BLaER1 treated with 17β-estradiol and CSF1 and Interleukin-3, amounts not matched to agents 10 nM and 100 nM (cell line): Measurements from ENCODE around the gene DDX39B.
"Not testable (repeated sequence)": the region's sequence is repeated elsewhere in the genome, so short reads cannot be mapped to it uniquely, and the experiment has no call there.

Experiments used
- H3K27ac ChIP-seq, 11 experiments: shearing (Covaris generic); formaldehyde crosslinking; 2 replicates each; pipeline ENCODE4 v1.8.1; 2022
- H3K27me3 ChIP-seq, 11 experiments: shearing (Covaris generic); formaldehyde crosslinking; 2 replicates each; pipeline ENCODE4 v1.8.1; 2022
- H3K36me3 ChIP-seq, 11 experiments: shearing (Covaris generic); formaldehyde crosslinking; 2 replicates each; pipeline ENCODE4 v1.8.1; 2022
- H3K4me1 ChIP-seq, 10 experiments: shearing (Covaris generic); formaldehyde crosslinking; 2 replicates each; pipeline ENCODE4 v1.8.1; 2022
- H3K4me2 ChIP-seq, 11 experiments: shearing (Covaris generic); formaldehyde crosslinking; 2 replicates each; pipeline ENCODE4 v1.8.1; 2022
- H3K4me3 ChIP-seq, 10 experiments: shearing (Covaris generic); formaldehyde crosslinking; 2 replicates each; pipeline ENCODE4 v1.8.1; 2022
- H3K9ac ChIP-seq, 11 experiments: shearing (Covaris generic); formaldehyde crosslinking; 2 replicates each; pipeline ENCODE4 v1.8.1; 2022
- H3K9me3 ChIP-seq, 11 experiments: shearing (Covaris generic); formaldehyde crosslinking; replicated peaks in 1 of 11; 2 replicates each; pipeline ENCODE4 v1.8.1; 2022
- H4K20me1 ChIP-seq, 11 experiments: shearing (Covaris generic); formaldehyde crosslinking; 2 replicates each; pipeline ENCODE4 v1.8.1; 2022
- Cebpa-rat ChIP-seq, 11 experiments: shearing (Covaris generic); IDR thresholded peaks; 2 replicates each; pipeline ENCODE4 v1.8.1; 2022

Gene DDX39B

DNA sequence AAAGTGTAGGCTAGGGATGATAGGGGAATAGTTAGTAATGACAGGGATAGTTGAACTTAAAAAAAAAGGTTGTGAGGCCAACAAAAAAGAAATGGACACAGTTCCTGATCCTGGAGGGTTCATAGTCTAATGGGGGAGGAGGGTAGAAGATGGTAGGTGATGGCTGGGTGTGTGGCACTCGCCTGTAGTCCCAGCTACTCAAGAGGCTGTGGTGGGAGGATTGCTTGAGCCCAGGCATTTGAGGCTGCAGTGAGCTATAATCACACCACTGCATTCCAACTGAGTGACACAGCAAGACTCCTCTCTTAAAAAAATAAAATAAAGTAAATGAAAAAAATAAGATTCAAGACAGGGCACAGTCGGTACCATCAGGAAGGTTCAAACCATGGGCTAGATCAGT lies 46.2 kb downstream of the DDX39B start:
- Histone ChIP-seq H3K4me3 (peak overlapping the region; percentile 75 to 99 (median 90)), H3K36me3 (peaks cover 0 to 3% (median 0%) of the 10 kb centered on the region in 11 experiments; a peak in 2 of 22 replicates), H3K9me3 (peaks cover 0 to 2% (median 0%) of the 10 kb centered on the region in 11 experiments; a peak in 1 of 22 replicates), H4K20me1 (peaks cover 9 to 30% (median 15%) of the 10 kb centered on the region in 11 experiments; a peak in 18 of 22 replicates), H3K27me3 (no peaks in the 10 kb centered on the region), H3K27ac (peak overlapping the region; percentile 83 to 92 (median 86)), H3K4me2 (peak overlapping the region; percentile 82 to 99 (median 96)), H3K9ac (peak overlapping the region; percentile 84 to 92 (median 88)), H3K4me1 (peaks cover 55 to 67% (median 60%) of the 10 kb centered on the region in 10 experiments)
- TF ChIP-seq Cebpa-rat (IDR thresholded peaks at IDR 0.05): no peak

- Histone ChIP-seq H3K27ac (peak overlapping the region; percentile 83 to 92 (median 86)), H3K27me3 (no peaks in the 10 kb centered on the region)
Observed at GRCh38 chr6:31493875-31494694, 47.7 kb downstream of the DDX39B start.

GRCh38 chr6:31493550-31493874 lies 48.3 kb downstream of the DDX39B start:
- Histone ChIP-seq H3K9ac (peak overlapping the region; percentile 84 to 92 (median 88); a peak in 21 of 22 replicates), H3K4me2 (peak overlapping the region; percentile 82 to 99 (median 96)), H3K4me1 (peaks cover 47 to 61% (median 55%) of the 10 kb centered on the region in 10 experiments), H3K27ac (peak overlapping the region in 10 of 11 experiments; percentile 83 to 92 (median 86); a peak in 16 of 22 replicates), H3K4me3 (peak overlapping the region; percentile 75 to 99 (median 90)), H4K20me1 (peaks cover 0 to 15% (median 4%) of the 10 kb centered on the region in 11 experiments; a peak in 10 of 22 replicates), H3K36me3 (peaks cover 0 to 17% (median 0%) of the 10 kb centered on the region in 11 experiments; a peak in 3 of 22 replicates)
- not testable (repeated sequence) for H3K9me3 ChIP-seq, H3K27me3 ChIP-seq

More at GRCh38 chr6:31493875-31494694, 47.7 kb downstream of the DDX39B start:
- Histone ChIP-seq H4K20me1 (peaks cover 5 to 21% (median 9%) of the 10 kb centered on the region in 11 experiments; a peak in 18 of 22 replicates), H3K4me1 (peaks cover 53 to 67% (median 60%) of the 10 kb centered on the region in 10 experiments), H3K36me3 (peaks cover 0 to 15% (median 0%) of the 10 kb centered on the region in 11 experiments; a peak in 3 of 22 replicates), H3K9me3 (no peaks in the 10 kb centered on the region), H3K9ac (peak overlapping the region; percentile 84 to 92 (median 88)), H3K4me3 (peak overlapping the region; percentile 75 to 99 (median 90)), H3K4me2 (peak overlapping the region; percentile 82 to 99 (median 96))
- TF ChIP-seq Cebpa-rat (IDR thresholded peaks at IDR 0.05): no peak

DNA sequence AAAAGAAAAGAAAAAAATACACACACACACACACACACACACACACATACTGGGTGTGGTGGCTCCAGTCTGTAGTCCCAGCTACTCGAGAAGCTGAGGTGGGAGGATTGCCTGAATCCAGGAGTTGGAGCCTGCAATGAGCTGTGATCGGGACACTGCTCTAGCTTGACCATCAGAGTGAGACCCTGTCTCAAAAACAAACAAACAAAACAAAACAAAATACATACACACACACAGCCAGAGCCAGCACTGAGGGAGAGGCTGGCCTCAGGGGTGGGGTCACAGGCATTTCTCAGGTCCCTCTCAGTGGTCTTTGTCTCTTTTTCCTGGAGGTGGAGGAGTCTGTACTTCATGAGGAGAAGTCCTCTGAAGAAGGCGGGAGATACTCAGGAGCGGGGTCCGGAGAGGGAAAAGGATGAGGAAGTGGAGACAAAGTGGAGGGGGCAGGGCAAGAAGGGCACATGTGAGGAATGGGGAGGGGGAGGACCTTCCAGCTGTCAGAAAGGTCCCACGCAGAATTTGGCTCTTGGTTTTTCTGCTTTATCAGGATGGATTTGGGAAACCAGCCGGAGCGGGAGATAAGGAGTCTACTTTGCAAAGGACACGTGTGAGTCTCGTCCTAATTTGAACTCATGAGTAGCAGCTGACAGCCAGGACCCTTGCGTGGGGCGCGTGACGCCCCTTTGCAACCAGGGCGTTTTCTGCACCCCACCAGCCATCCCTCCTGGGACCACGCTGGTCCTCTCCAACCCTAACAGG lies 51.5 kb downstream of the DDX39B start:
- peak overlapping the region in 1 of 11 experiments; percentile 2; a peak in 1 of 22 replicates for H3K9ac ChIP-seq
- peaks cover 0 to 27% (median 0%) of the 10 kb centered on the region in 11 experiments; a peak in 5 of 22 replicates for H3K36me3 ChIP-seq
- H3K4me1 ChIP-seq: peaks cover 27 to 45% (median 33%) of the 10 kb centered on the region in 10 experiments
- H3K4me2 ChIP-seq: peak overlapping the region in 5 of 11 experiments; percentile 25 to 97 (median 84); a peak in 1 of 22 replicates
- no peak overlapping the region for H3K4me3 ChIP-seq
- 0 out of 22 replicates have a peak, but pooled peaks cover 0 to 6% (median 0%) of the 10 kb centered on the region in 11 experiments for H4K20me1 ChIP-seq
- no peaks in the 10 kb centered on the region for H3K27me3 ChIP-seq
- peaks cover 0 to 8% (median 0%) of the 10 kb centered on the region in 11 experiments; a peak in 2 of 22 replicates for H3K9me3 ChIP-seq
- TF ChIP-seq Cebpa-rat (IDR thresholded peaks at IDR 0.05): no peak
- H3K27ac ChIP-seq: peak overlapping the region in 1 of 11 experiments; percentile 28; a peak in 1 of 22 replicates

GRCh38 chr6:31489086-31489485 lies 52.7 kb downstream of the DDX39B start:
- peaks cover 0 to 8% (median 0%) of the 10 kb centered on the region in 11 experiments; a peak in 2 of 22 replicates for H3K9me3 ChIP-seq

GRCh38 chr6:31487674-31488073 lies 54.1 kb downstream of the DDX39B start:
- H4K20me1 ChIP-seq, H3K9me3 ChIP-seq, H3K4me3 ChIP-seq, H3K4me2 ChIP-seq, H3K9ac ChIP-seq, H3K27me3 ChIP-seq: not testable (repeated sequence)
- Histone ChIP-seq H3K36me3 (peaks cover 0 to 27% (median 0%) of the 10 kb centered on the region in 11 experiments; a peak in 5 of 22 replicates), H3K4me1 (peaks cover 17 to 35% (median 24%) of the 10 kb centered on the region in 10 experiments), H3K27ac (peak overlapping the region in 7 of 11 experiments; percentile 17 to 62 (median 38); a peak in 10 of 22 replicates)

More at GRCh38 chr6:31489086-31489485, 52.7 kb downstream of the DDX39B start:
- Histone ChIP-seq H4K20me1 (0 out of 22 replicates have a peak, but pooled peaks cover 0 to 6% (median 0%) of the 10 kb centered on the region in 11 experiments), H3K4me1 (peaks cover 26 to 45% (median 33%) of the 10 kb centered on the region in 10 experiments), H3K27ac (no peak overlapping the region), H3K4me2 (no peak overlapping the region), H3K27me3 (no peaks in the 10 kb centered on the region), H3K36me3 (peaks cover 0 to 27% (median 0%) of the 10 kb centered on the region in 11 experiments; a peak in 5 of 22 replicates), H3K9ac (no peak overlapping the region), H3K4me3 (no peak overlapping the region)
- no peak for TF ChIP-seq Cebpa-rat (IDR thresholded peaks at IDR 0.05)

GRCh38 chr6:31486065-31486837 lies 55.6 kb downstream of the DDX39B start:
- not testable (repeated sequence) for H4K20me1 ChIP-seq

DNA sequence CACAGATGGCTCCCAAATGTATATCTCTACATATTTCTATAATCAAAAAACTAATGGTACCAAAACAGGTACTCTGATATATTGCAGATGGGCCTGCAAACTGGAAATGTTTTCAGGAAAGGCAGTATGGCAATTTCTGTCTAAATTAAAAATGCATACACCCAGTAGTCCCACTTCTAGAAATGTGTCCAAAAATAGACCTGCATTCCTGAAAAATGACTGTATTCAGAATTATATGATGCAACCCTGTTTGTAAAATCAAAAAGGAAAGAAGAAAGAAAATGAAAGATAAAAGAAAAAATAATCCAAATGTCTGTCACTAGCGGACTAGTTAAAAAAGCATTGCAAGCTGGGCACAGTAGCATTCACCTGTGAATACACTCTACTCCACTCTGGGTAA lies 56.7 kb downstream of the DDX39B start:
- peaks cover 0 to 8% (median 0%) of the 10 kb centered on the region in 11 experiments; a peak in 2 of 22 replicates for H3K9me3 ChIP-seq
- H3K9ac ChIP-seq: no peak overlapping the region; a peak in 1 of 22 replicates
- H3K4me2 ChIP-seq: no peak overlapping the region
- peaks cover 0 to 9% (median under 1%) of the 10 kb centered on the region in 10 experiments; a peak in 5 of 20 replicates for H3K4me1 ChIP-seq
- H3K4me3 ChIP-seq: no peak overlapping the region
- peaks cover 0 to 27% (median 0%) of the 10 kb centered on the region in 11 experiments; a peak in 6 of 22 replicates for H3K36me3 ChIP-seq
- no peaks in the 10 kb centered on the region for H4K20me1 ChIP-seq
- H3K27ac ChIP-seq: no peak overlapping the region
- TF ChIP-seq Cebpa-rat (IDR thresholded peaks at IDR 0.05): no peak
- H3K27me3 ChIP-seq: no peaks in the 10 kb centered on the region

More at GRCh38 chr6:31486065-31486837, 55.6 kb downstream of the DDX39B start:
- peaks cover 3 to 21% (median 10%) of the 10 kb centered on the region in 10 experiments; a peak in 14 of 20 replicates for H3K4me1 ChIP-seq
- not testable (repeated sequence) for H3K27ac ChIP-seq, H3K9ac ChIP-seq, H3K27me3 ChIP-seq, H3K9me3 ChIP-seq, H3K4me2 ChIP-seq, H3K4me3 ChIP-seq
- peaks cover 0 to 27% (median 0%) of the 10 kb centered on the region in 11 experiments; a peak in 6 of 22 replicates for H3K36me3 ChIP-seq
